HG02678 (cell line): ENCODE measurements around the gene MED13L.

Experiments
- ATAC-seq: cut with Tn5 transposase; IDR thresholded peaks from one replicate; pipeline ENCODE4 v1.9.1; 2021; ENCODE audit warnings: mild to moderate bottlenecking, moderate library complexity; ENCODE audit not compliant: unreplicated experiment

The MED13L gene

DNA sequence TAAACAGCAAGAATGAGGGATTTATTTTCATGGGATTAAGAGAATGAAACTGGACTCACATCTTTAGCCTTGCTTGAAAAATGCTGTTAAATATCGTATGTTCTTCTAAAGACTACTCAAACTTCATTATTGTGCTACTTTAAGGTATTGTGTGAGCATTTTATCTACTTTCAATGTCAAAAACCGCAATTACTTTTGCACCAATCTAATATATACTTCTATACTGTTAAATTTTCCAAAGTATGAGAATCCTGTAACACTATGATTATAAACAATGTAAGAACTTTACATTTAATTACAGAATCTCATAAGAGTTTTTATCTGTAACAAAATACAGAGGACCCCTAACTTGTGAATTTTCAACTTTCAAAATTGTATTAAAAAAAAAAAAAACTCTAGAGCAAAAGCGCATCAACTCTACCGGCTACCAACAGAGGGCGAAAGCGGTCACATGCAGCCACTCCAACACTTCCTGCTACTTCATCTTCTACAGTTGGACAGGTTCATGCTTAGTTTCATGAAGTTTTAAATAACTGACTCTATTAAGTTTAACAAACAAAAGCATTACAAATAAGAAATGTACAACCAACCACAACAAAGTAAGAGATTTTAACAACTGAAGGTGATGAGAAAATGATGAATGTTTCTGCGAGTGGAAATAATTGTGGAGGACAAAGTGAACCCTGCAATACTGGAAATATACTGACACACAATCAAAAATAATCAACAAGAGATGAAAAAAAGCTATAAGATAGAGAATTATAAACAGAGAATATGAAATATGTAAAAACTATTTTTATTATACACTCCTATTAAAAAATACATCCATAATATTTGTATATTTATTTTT is 210.9 kb downstream of the MED13L start:
- no peak for ATAC-seq

DNA sequence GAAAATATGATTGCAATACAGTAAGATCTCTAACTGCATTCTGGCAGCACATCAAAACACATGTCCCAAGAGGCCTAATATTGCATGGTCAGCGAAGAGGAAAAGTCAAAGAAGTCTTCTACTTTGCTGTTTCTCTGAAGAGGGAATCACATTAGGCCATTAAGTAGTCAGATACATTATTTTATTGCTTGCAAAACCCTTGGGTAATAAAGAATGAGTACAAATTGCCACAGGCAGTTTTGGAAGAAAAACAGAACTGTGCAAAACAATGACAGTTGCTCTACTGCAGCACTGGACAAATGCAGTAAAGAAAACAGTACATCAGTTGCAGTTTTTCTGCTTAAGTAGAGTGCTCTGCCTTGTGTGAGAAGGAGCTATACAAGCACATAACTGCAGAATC is 211.9 kb downstream of the MED13L start:
- no peak for ATAC-seq

DNA sequence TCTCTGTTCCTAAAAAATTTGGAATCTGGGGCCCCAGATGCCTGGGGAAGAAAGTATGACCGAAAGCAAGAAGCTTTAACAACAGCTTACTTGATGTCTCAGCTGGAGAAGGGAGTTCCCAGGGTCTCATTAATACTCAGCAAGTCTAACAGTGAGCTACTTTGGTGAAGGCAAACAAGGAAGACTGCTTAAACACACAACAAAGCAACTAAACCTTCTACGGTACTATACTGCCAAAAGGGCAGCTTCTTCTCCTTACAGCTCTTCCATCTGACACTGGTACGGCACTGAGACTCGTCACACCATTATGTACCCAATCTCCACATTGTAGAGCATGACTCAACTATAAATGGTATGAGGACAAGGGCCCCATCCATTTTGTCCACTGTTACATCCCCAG is 213.0 kb downstream of the MED13L start:
- ATAC-seq = no peak

DNA sequence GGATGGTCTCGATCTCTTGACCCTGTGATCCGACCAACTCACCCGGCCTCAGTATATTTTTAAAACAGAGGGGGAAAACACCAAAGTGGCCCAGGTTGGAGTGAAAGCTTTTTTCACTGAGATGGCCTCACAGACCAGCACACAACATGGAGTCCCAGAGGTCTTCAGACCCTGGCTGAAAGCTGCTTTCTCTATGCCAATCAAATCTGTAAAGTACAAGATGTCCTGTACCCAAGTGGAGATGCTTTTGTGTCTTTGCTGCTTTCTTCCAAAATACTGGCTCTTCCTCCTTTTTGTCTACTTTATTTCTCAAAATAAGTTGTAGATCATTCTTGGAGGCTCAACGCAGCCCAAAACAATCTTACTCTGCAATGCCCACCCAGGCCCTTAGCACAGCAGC is 214.8 kb downstream of the MED13L start:
- no peak for ATAC-seq

DNA sequence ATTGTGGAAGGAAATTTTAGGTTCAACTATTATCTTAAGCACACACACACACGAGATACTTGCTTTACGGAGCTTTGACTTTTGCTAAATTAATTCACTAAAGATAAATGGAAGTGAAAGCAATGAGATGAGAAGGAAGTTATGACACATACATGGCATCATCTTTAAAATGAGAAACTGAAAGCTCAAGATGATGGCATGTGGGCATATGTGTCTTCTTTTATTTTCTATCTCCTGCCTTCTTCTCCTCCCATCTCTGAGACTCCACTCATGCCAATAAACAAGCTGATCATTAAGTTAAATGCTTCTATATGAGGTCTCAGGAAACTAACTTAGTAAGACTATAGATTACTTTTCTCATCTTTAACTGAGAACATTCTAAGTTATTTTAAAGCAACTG is 216.7 kb downstream of the MED13L start:
- ATAC-seq = peak; percentile 75

DNA sequence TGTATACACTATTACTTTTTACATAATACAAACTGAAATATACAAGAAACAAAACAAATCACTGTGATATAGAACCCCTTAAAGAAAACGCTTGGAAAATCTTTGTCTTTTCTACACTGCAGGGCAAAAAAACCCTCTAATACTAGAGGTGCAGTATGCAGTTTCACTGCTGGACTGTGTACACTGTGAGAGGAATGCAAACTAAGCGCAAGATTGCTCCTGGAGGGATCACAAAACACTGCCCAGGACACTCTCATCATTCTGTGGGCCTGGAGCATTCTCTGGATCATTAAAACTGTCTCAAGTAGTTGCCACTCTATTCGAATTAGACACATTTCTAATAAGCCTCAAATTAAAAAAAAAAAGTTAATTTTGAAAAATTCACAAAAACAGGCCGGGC is 217.6 kb downstream of the MED13L start:
- no peak for ATAC-seq

DNA sequence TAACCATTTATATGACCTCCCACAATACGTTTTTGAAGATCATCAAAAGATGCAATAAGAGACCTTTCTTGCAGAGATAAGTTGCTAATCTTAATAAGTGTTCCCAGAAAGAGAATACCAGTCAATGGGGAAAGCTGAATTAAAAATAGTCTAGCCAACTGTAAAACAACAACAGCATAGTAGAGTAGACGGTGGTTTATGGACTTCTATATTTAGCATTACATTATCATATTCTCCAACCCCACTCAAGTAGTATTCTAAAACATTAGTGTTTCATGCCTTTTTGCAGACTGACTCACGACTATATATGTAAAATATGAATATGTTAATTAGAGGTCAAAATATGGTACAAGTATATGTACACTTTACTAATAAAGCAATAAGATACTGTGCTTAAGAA is 218.9 kb downstream of the MED13L start:
- ATAC-seq = no peak

DNA sequence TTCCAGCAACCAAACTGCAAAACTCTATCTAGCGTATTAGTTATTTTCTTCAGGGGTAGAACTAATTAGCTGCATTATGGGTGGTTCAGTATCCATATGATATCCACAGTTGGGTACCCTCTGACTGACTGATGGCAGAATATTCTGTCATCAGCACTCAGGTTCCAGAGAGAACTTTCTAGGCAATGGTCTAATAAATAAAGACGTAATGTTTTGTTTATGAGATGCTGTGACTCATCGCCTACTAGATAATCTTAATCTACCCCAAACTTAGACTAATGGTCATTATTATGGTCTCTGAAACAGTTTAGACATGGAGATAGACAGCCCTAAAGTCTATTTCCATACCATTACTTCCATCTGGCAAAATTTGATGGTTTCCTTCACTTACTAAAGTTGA is 220.1 kb downstream of the MED13L start:
- no peak for ATAC-seq

DNA sequence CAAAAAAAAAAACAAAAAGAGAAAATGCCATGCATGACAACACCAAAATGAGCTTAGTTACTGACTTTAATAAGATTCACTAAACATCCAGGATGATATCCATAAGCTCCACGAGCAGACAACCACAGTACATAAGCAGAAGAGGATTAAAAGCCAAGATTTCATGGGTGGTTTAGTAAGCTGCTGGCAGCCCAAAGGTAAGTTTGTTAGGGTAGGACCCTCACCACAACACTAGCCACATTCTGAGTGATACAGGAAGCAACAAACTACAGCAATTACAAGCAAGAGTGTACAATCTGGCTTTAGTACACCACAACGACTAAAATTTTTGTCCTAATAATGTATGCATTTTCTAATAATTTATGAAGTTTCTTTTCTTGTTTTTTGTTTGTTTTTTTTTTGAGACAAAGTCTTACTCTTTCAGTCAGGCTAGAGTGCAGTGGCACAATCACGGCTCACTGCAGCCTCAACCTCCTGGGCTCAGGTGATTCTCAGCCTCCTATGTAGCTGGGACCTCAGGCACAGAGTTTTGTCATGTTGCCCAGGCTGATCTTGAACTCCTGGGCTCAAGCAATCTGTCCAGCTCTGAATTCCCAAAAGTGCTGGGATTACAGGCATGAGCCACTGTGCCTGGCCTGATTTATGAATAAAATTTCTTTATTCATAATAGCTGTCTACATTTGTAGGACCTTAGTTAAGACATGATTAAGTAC is 221.4 kb downstream of the MED13L start:
- ATAC-seq = no peak

DNA sequence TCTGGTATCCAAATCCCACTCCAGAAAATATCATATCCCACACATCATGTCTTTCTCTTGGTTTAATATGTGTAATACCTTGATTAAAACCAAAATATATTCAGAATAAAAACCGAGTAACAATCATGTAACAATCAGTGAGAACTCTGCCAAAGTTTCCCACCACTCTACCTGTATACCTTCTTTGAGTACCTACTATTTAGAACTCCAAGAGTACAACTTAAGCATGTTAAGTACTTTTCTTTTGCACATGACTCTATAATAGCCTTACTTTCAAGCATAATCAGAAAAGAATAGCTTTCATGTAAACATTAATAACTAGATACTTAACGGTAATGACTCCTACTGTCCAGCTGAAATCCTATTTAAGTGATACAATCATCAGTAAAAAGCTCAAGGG is 223.2 kb downstream of the MED13L start:
- ATAC-seq = no peak

DNA sequence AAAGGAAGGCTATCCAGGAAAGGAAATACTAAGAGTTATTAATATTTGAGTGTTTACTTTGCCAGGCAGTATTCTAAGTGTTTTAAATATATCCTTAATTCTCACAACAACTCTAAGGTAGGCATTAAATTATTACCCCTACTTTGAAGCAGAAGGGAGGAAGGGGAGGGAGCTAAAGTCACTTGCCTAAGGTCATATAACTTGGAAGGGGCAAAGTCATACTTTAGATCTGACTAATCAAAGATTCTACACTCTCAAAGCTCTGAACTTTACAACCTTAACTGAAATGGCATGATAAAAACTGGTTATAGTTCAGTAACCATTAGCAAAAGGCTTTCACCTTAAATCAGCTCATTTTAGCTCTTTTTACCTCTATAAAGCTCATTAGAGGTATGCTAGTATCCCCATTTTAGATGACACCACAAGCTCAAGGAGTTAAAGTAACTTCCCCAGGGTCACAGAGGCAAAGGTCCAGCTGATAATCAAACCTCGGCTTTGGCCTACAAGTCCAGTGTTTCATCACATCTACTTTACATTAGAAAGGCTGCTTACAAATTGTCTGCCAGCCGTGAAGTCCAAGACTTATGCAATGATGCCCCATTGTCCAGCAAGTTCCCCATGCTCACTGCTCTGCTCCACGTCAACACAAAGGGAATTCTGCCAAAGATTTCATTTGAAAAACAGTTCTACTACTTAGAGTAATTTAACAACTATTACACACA is 223.9 kb downstream of the MED13L start:
- no peak for ATAC-seq

DNA sequence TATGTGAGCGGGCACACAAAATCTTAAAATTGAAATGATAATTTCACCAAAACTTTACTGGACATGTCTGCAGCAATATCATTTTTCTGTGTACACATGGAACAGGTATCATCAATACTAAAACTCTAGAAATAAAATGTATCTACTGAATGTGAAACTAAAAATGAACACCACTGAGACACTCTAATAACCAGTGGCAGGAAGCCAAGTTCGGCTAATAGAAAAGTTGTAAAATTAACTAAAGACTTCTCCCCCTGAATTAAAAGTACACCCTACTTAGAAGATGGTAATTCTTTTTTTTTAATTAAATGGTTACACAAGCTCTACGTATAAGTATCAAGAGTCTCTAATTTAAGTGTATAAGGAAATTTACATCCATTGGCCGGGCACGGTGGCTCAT is 227.2 kb downstream of the MED13L start:
- no peak for ATAC-seq

DNA sequence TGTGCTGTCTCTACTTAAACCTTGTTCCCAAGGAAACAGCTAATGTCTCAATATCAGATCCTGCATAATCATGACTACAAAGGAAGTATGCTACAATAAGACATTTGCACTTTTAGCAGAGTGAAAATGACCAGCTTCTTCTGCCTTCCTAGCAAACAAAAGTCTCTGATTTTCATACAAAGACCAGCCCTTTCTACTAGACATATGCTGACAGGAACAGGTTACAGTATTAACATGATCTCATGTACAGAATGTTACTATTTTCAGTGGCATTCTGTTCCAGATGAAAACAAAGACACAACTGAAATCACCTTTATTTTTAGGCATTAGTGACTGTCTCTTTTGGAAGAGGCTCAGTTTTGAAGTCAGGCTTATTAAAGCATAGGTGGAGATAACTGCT is 228.6 kb downstream of the MED13L start:
- no peak for ATAC-seq

DNA sequence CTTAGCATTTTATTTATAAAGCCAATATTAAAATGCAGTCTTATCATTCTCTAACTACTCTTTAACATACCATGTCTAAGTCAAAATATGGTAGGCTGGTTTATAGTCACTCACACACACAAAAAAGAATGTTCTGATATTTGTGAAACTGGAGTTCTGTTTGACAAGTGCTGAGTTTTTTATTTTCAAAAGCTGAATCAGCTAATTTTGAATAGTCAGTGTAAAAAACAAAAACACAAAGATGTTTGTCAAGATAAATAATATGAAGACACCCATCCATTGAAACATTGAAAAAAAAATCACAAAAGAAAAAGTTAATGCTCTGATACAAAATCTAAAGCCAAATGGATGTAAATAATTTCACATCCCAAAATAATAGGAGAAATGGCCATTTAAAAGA is 231.5 kb downstream of the MED13L start:
- ATAC-seq = no peak

DNA sequence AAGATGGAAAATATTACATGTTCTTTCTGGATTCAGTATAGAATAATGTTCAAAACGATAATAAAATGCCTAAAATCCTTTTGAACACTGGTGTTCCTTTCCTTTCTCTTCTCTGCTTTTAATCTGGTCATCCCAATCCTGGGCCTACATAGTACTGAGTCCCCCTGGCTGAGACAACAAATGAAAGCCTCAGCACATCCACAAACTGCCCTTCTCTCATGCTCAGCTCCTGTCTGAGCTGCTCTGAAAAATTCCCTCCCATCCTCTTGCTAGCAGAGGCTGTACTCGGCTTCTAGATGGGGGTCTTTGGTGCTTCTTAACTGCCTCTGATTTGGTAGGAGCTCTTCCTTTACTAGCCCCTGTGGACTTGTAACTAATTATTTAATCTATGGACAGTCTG is 232.3 kb downstream of the MED13L start:
- ATAC-seq = no peak

DNA sequence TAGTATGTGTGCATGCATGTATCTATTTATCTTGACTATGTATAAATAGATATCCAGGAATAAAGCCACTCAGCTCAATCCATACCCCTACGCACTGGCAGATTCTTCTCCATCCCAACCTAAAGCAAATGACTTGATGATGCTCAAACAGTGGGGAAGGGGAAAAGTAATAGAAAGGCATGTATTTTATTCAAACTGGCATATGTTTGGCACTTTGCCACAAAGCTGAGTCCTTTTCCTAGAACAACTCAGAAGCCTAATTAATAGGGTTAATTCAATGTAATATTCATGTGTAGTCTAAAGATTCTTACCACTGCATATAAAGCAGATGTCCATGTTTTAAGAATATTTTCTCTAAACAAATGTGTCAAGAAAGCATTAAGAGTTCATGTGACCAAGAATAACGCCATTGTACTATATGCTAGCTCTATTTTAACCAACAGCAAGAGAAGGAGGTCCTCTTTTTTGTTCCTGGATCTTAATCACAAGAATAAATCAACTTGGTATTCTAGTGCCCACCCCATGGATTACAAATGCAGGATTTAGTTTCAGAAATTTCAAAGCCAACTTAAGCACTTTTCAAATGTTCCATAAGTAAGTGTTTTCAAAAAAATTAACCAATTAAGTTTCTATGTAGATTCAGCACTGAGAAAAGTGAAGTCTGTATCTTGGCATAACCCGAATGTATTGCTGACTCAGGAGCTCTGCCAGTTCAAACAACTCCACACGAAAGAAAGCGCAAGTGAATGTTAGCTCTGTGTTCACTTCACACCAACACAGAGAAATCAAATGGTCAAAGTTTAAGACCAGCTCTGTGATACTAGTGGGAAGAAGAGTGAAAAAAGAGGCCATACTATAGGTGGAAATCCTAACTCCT is 233.6 kb downstream of the MED13L start:
- ATAC-seq = no peak

DNA sequence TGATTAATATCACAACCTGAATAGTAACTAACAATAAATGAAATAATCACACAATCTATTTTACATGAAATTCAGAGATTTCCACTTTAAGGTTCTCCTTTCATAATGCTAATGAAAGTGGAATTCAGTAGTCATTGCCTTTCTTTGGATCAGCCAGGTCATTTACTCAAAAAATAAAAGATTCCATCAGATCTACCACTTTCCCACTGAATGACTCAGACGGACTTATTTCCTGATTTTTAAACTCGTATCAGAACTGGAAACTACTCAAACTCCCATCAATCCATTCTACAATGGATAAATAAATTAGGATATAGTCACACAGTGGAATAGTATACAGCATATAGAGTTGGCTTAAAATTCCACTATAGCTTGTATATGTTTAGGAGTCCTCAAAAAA is 237.1 kb downstream of the MED13L start:
- ATAC-seq = no peak

DNA sequence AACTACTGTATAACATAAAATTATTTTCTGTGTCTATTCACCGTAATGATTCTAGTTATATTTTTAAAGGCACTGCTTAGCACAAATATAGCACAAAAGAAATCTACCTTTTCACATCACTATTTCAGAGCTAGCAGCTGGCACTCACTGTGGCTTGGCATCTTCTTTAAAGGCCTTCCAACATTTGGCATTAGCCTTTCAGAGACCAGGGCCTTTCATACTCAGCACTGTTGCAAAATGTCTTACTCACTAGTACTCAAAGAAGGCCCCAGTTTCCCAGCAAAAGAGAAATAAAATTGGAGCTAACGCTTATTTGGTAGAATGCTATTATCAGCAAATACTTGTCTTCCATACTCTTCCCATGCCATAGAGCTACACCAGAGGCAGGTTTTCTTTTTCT is 238.4 kb downstream of the MED13L start:
- no peak for ATAC-seq

DNA sequence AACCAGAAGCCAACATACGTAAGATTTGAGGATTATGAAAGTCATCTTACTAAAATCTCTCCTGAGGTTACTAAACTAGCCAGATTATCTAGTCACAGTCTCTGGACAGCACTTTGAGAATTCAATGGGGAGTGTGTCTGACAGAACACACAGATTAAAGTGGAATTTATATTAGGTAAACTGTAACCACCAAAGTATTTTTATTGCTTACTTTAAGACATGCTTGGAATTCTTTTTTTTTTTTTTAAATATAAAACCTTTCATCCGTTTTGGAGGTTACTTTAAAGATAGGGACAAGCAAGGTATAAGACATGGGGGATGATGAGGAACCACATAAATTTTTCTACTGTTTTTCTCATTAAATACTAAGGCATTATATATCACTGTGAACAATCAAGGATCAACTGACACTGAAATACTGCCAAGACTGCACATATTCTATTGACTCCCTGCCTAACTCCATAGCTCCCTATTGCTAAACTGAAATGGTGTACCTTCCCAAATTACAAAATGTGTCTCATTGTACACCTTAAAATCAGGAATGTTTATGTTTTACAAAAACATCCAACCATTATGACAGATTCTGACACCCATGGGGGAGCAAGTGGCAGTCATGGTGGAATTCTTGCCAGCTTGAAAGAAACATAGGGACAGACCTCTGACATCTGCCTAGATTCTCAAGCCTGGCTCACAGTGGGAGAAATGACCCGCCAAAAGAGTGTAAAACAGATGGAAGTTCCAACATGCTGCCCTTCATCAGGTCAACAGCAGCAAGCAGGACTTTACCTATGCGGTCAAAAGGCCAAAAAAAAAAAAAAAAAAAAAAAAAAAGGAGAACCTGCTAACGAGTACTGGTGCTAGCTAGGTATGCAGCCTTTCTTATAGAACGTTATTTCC is 239.3 kb downstream of the MED13L start:
- no peak for ATAC-seq

DNA sequence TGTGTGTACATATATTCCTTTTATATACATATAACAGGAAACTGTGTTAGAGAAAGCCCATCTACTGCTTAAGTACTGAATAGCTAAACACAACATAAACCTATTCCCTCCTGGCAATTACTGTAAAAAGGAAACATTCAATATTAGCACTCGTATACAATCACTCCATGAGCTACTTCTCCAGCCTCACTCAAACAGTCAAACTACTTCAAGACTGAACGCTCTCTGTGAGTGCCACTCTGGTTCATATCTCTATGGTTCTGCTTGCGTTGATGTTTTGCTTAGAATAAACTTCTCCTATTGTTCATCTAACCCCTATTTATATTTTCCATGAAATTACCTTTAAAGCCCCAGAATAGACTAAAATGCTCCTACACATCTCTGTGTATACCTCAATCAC is 243.7 kb downstream of the MED13L start:
- no peak for ATAC-seq
